Brain pericyte (primary cell): ENCODE measurements around the gene OGA.

ENCODE experiments used
- DNase-seq: peaks from one replicate; pipeline ENCODE4 v3.0.0-alpha.2; 2012; ENCODE audit warnings: low read depth, low spot score

The OGA gene

GRCh38 chr10:101775273-101776160, 42.7 kb downstream of the OGA start, which contains the start of gene FGF8:
TSS of gene FGF8 (minus strand) at chr10:101776114. CDS start at chr10:101775900, 214 bp downstream.
- DNase-seq = no peak

- no peak for DNase-seq
These were observed 43.5 kb downstream of the OGA start for GRCh38 chr10:101774589-101775272.

GRCh38 chr10:101773923-101774588, 44.2 kb downstream of the OGA start:
- DNase-seq = no peak

- no peak for DNase-seq
These were observed 45.1 kb downstream of the OGA start for GRCh38 chr10:101772895-101773761.

GRCh38 chr10:101772017-101772894, 46.0 kb downstream of the OGA start:
- no peak for DNase-seq

GRCh38 chr10:101771380-101771779, 46.9 kb downstream of the OGA start:
- DNase-seq = no peak

GRCh38 chr10:101770331-101771215, 47.7 kb downstream of the OGA start:
- no peak for DNase-seq

- no peak for DNase-seq
These were observed 48.6 kb downstream of the OGA start for GRCh38 chr10:101769541-101770180.

GRCh38 chr10:101768791-101769170, 49.5 kb downstream of the OGA start:
- DNase-seq = no peak

- no peak for DNase-seq
These were observed 50.1 kb downstream of the OGA start for GRCh38 chr10:101767966-101768790.

GRCh38 chr10:101767600-101767945, 50.7 kb downstream of the OGA start:
- DNase-seq = no peak

- DNase-seq = no peak
These were observed 51.3 kb downstream of the OGA start for GRCh38 chr10:101766753-101767599.

GRCh38 chr10:101766306-101766705, 51.9 kb downstream of the OGA start:
- no peak for DNase-seq

GRCh38 chr10:101763141-101763846, 55.0 kb downstream of the OGA start:
- DNase-seq = no peak

GRCh38 chr10:101762736-101763135, 55.5 kb downstream of the OGA start:
- no peak for DNase-seq

GRCh38 chr10:101761226-101761625, 57.0 kb downstream of the OGA start:
- no peak for DNase-seq
